ENCODE measurements around the gene MTMR3. TPM values are rescaled to one million over a fixed set of nuclear protein-coding genes. Genes with fewer than 3 reads are reported as not detected.

Gene MTMR3
- polyA plus RNA-seq, 1 of the 3 experiments (the other 2 are of a cell fraction): 20.4 TPM

GRCh38 chr22:30043161-30043560 is 160.2 kb downstream of the MTMR3 start (continued):
- no peak for TF ChIP-seq RFX5 (IDR thresholded peaks at IDR 0.05; ENCODE audit: low read length)
- TF ChIP-seq USF1 (IDR thresholded peaks at IDR 0.05; ENCODE audit: borderline replicate concordance, low read depth): no peak
- no peak for TF ChIP-seq EP300 (IDR thresholded peaks at IDR 0.05; ENCODE audit: borderline replicate concordance in 1 of 2, low read depth in 1 of 2, low read length in 1 of 2)

- Histone ChIP-seq H3K4me1 (ENCODE audit: control insufficient read depth in 1 of 2, insufficient read depth in 2 of 2, low read depth in 1 of 2, low read length in 1 of 2) (peaks cover 0 to 27% of the 10 kb centered on the region in 2 experiments; a peak in 3 of 4 replicates), H3K79me2 (ENCODE audit: insufficient read depth) (no peaks in the 10 kb centered on the region), H3K9ac (peak overlapping the region; percentile 21; the same call in 1 of the 2 replicates), H3K27ac (ENCODE audit: low read depth in 2 of 2, low read length in 1 of 2) (peak overlapping the region; percentile 31 to 91; a peak in 3 of 4 replicates), H3K27me3 (ENCODE audit: insufficient read depth) (no peaks in the 10 kb centered on the region), H4K20me1 (ENCODE audit: insufficient read depth) (no peaks in the 10 kb centered on the region), H3K36me3 (replicated peaks in 1 of 2; ENCODE audit: control insufficient read depth in 1 of 2, insufficient read depth in 2 of 2, low read length in 1 of 2) (no peaks in the 10 kb centered on the region), H3K9me3 (no peaks in the 10 kb centered on the region), H2AFZ (ENCODE audit: low read depth) (no peak overlapping the region), H3F3A (replicated peaks; ENCODE audit: insufficient read depth) (peaks cover 21% of the 10 kb centered on the region), H3K4me2 (peak overlapping the region; percentile 60; the same call in 1 of the 2 replicates), H3K4me3 (ENCODE audit: low read depth in 2 of 2, low read length in 1 of 2) (no peak overlapping the region), H3K9me2 (no peaks in the 10 kb centered on the region)
- peak; percentile 45 for DNase-seq
- 28% methylated on average over 3 of the region's 3 CpGs for WGBS (ENCODE audit: low lambda C conversion rate)
- POLR2A ChIA-PET: no interaction called here
- CTCF ChIA-PET: interaction anchor here (0.6 to 1.7 kb wide), 2 partner anchors 10 to 44 kb away, joined by 3 to 6 read pairs; no protein-coding TSS in a partner anchor
- TF ChIP-seq GABPA (IDR thresholded peaks at IDR 0.05; ENCODE audit: low read depth) (no peak), NFIC (IDR thresholded peaks at IDR 0.05; ENCODE audit: borderline replicate concordance) (peak; percentile 95), GATA2 (CRISPR knock-in tag; IDR thresholded peaks at IDR 0.05) (no peak), CHD2 (IDR thresholded peaks at IDR 0.05; ENCODE audit: low read length, partially characterized antibody) (no peak), RCOR1 (IDR thresholded peaks at IDR 0.05; ENCODE audit: low read length) (no peak), RFX5 (IDR thresholded peaks at IDR 0.05; ENCODE audit: low read length) (no peak), TAF1 (IDR thresholded peaks at IDR 0.05; ENCODE audit: borderline replicate concordance, low read depth, low read length) (peak; percentile 33; the same call in 1 of the 2 replicates), FOXM1 (IDR thresholded peaks at IDR 0.05; ENCODE audit: low read depth) (peak; percentile 26; the same call in 1 of the 2 replicates), JUND (IDR thresholded peaks at IDR 0.05) (peak; percentile 84), EP300 (IDR thresholded peaks at IDR 0.05; ENCODE audit: borderline replicate concordance in 1 of 2, low read depth in 1 of 2, low read length in 1 of 2) (peak in 1 of 2 experiments; percentile 79; a peak in 3 of 4 replicates), RXRA (IDR thresholded peaks at IDR 0.05; ENCODE audit: borderline replicate concordance, low read depth) (peak; percentile 60; the same call in 1 of the 2 replicates), MAX (IDR thresholded peaks at IDR 0.05; ENCODE audit: low read depth) (no peak), SMC3 (IDR thresholded peaks at IDR 0.05; ENCODE audit: low read depth, low read length) (no peak), IRF3 (IDR thresholded peaks at IDR 0.05; ENCODE audit: low read depth, low read length) (no peak), USF2 (IDR thresholded peaks at IDR 0.05; ENCODE audit: borderline replicate concordance, low read depth, low read length) (no peak), CTCF (IDR thresholded peaks at IDR 0.05) (no peak), ZBTB33 (IDR thresholded peaks at IDR 0.05; ENCODE audit: borderline replicate concordance, low read depth) (no peak), USF1 (IDR thresholded peaks at IDR 0.05; ENCODE audit: borderline replicate concordance, low read depth) (no peak), EZH2phosphoT487 (IDR thresholded peaks at IDR 0.05; ENCODE audit: borderline replicate concordance, low read depth) (no peak), NRF1 (IDR thresholded peaks at IDR 0.05; ENCODE audit: low read depth, low read length) (no peak), MXI1 (IDR thresholded peaks at IDR 0.05; ENCODE audit: low read depth, low read length) (no peak)
These were observed 161.4 kb downstream of the MTMR3 start for GRCh38 chr22:30044369-30044768.
